HEK293T (cell line): ENCODE data around the gene SLC16A4.
"Not testable (repeated sequence)": the region's sequence is repeated elsewhere in the genome, so short reads cannot be mapped to it uniquely, and the experiment has no call there.

ENCODE experiments used
- BHLHE40 ChIP-seq: fragments of 450-650 bp; IDR thresholded peaks from 2 replicates; pipeline ENCODE4 v1.6.1; 2016; ENCODE audit warnings: mild to moderate bottlenecking, moderate library complexity, borderline replicate concordance
- CTBP1 ChIP-seq: fragments of 450-650 bp; IDR thresholded peaks from 2 replicates; pipeline ENCODE4 v1.6.1; 2016; ENCODE audit warnings: borderline replicate concordance
- ELF4 ChIP-seq: fragments of 450-650 bp; IDR thresholded peaks from 2 replicates; pipeline ENCODE4 v1.6.1; 2017; ENCODE audit warnings: antibody characterized with exemption
- FOXA1 ChIP-seq: fragments of 450-650 bp; IDR thresholded peaks from 2 replicates; pipeline ENCODE4 v1.6.1; 2016; ENCODE audit warnings: mild to moderate bottlenecking
- FOXK2 ChIP-seq: fragments of 450-650 bp; IDR thresholded peaks from 2 replicates; pipeline ENCODE4 v1.6.1; 2016; ENCODE audit warnings: mild to moderate bottlenecking
- FOXM1 ChIP-seq: fragments of 450-650 bp; IDR thresholded peaks from 2 replicates; pipeline ENCODE4 v1.6.1; 2017; ENCODE audit warnings: mild to moderate bottlenecking, borderline replicate concordance
- HDGF ChIP-seq: fragments of 450-650 bp; IDR thresholded peaks from 2 replicates; pipeline ENCODE4 v1.6.1; 2017; ENCODE audit warnings: antibody characterized with exemption, borderline replicate concordance
- L3MBTL2 ChIP-seq: fragments of 450-650 bp; conservative IDR thresholded peaks from 2 replicates; pipeline ENCODE4 v1.6.1; 2016; ENCODE audit warnings: mild to moderate bottlenecking
- NFRKB ChIP-seq: fragments of 450-650 bp; IDR thresholded peaks from 2 replicates; pipeline ENCODE4 v1.6.1; 2016; ENCODE audit warnings: mild to moderate bottlenecking, moderate library complexity
- PKNOX1 ChIP-seq: fragments of 450-650 bp; IDR thresholded peaks from 2 replicates; pipeline ENCODE4 v1.6.1; 2016
- SP1 ChIP-seq: fragments of 450-650 bp; IDR thresholded peaks from 2 replicates; pipeline ENCODE4 v1.6.1; 2017
- SUZ12 ChIP-seq: fragments of 450-650 bp; IDR thresholded peaks from 2 replicates; pipeline ENCODE4 v1.6.1; 2016; ENCODE audit warnings: mild to moderate bottlenecking
- TARDBP ChIP-seq: fragments of 450-650 bp; IDR thresholded peaks from 2 replicates; pipeline ENCODE4 v1.6.1; 2016
- ZNF384 ChIP-seq: fragments of 450-650 bp; IDR thresholded peaks from 2 replicates; pipeline ENCODE4 v1.6.1; 2016

- not testable (repeated sequence) for TF ChIP-seq BHLHE40, FOXA1, PKNOX1, HDGF, L3MBTL2, FOXK2, NFRKB, SP1, CTBP1, TARDBP, SUZ12, ZNF384, ELF4, FOXM1
Measured at GRCh38 chr1:110396259-110396958, 5.6 kb upstream of the SLC16A4 start.
